Breast epithelium (tissue), 3 donors: ENCODE data around the gene PIP5KL1.

Experiments
- POLR2A ChIP-seq: fragments of 450-650 bp; IDR thresholded peaks from one replicate; pipeline ENCODE4 v1.6.1; 2016; ENCODE audit warnings: antibody characterized with exemption, mild to moderate bottlenecking, moderate library complexity
- POLR2AphosphoS5 ChIP-seq, 3 donors: sonication (generic); formaldehyde crosslinking; IDR thresholded peaks; one replicate each; pipeline ENCODE4 v1.6.1; 2017; ENCODE audit warnings: antibody characterized with exemption in 3 of 3

GRCh38 chr9:127971357-127972235, 41.0 kb upstream of the PIP5KL1 start:
- TF ChIP-seq POLR2A (no peak), POLR2AphosphoS5 (IDR thresholded peaks at IDR 0.05) (no peak)
